Erythroblast (primary cell): Measurements from ENCODE around the gene SOBP.

Source experiments
- GATA1 ChIP-seq: IDR thresholded peaks from 2 replicates; pipeline ENCODE4 v1.6.1; 2011; ENCODE audit warnings: low read depth, mild to moderate bottlenecking, control low read depth, low read length, moderate library complexity
- POLR2A ChIP-seq: IDR thresholded peaks from 2 replicates; pipeline ENCODE4 v1.6.1; 2011; ENCODE audit warnings: mild to moderate bottlenecking, low read length

- TF ChIP-seq POLR2A, result no peak
- no peak for TF ChIP-seq GATA1
These were observed 23.9 kb upstream of the SOBP start for GRCh38 chr6:107466062-107466461.
